BJ (cell line): ENCODE results near the gene UGT1A8. TPM values are rescaled to one million over a fixed set of nuclear protein-coding genes. Genes with fewer than 3 reads are reported as not detected.

ENCODE experiments used
- CTCF ChIA-PET: fragments of 350-600 bp; formaldehyde crosslinking; extraction: SDS; loops from one replicate; lab custom pipeline; 2021; ENCODE audit warnings: antibody characterized with exemption, inconsistent platforms; lab: Yijun Ruan, JAX
- POLR2A ChIA-PET: fragments of 300-600 bp; sonication (Branson Sonifier 250); formaldehyde crosslinking; extraction: SDS; loops from one replicate; lab custom pipeline; 2021; ENCODE audit warnings: antibody characterized with exemption; lab: Charles Lee
- DNase-seq: peaks from one replicate; pipeline ENCODE4 v3.0.0-alpha.2; 2011; ENCODE audit warnings: low read depth
- H3K27me3 ChIP-seq: 2 replicates; pipeline ENCODE4 v1.6.0; 2011; ENCODE audit warnings: low read length; ENCODE audit not compliant: control insufficient read depth, insufficient read depth
- H3K36me3 ChIP-seq: 2 replicates; pipeline ENCODE4 v1.5.1; 2011; ENCODE audit warnings: low read length; ENCODE audit not compliant: control insufficient read depth, insufficient read depth
- H3K4me3 ChIP-seq: 2 replicates; pipeline ENCODE4 v1.5.1; 2011; ENCODE audit warnings: low read depth, mild to moderate bottlenecking, control low read depth, low read length
- CTCF ChIP-seq: IDR thresholded peaks from 2 replicates; pipeline ENCODE4 v1.5.1; 2011; ENCODE audit warnings: low read depth, mild to moderate bottlenecking, control low read depth, inconsistent platforms, low read length, moderate library complexity; ENCODE audit not compliant: insufficient read depth
- polyA plus RNA-seq: library from polyadenylated mRNA; depleted of rRNA; stranded (reverse); fragments of >200 nt; gene quantifications from 2 replicates; pipeline ENCODE4 v1.2.3, GENCODE V29; 2011

UGT1A8 gene
- polyA plus RNA-seq, 1 experiment: not detected

- POLR2A ChIA-PET: no interaction called here
- no peak for DNase-seq
- CTCF ChIA-PET: no interaction called here
- Histone ChIP-seq H3K36me3 (no peaks in the 10 kb centered on the region), H3K4me3 (no peak overlapping the region), H3K27me3 (no peaks in the 10 kb centered on the region)
- no peak for TF ChIP-seq CTCF
Measured at GRCh38 chr2:233676046-233676445, 58.6 kb downstream of the UGT1A8 start.

GRCh38 chr2:233679196-233679595, 61.8 kb downstream of the UGT1A8 start:
- POLR2A ChIA-PET: no interaction called here
- CTCF ChIA-PET: no interaction called here
- no peak for TF ChIP-seq CTCF
- H3K4me3 ChIP-seq: no peak overlapping the region
- H3K36me3 ChIP-seq: no peaks in the 10 kb centered on the region
- H3K27me3 ChIP-seq: no peaks in the 10 kb centered on the region
- DNase-seq: no peak

- Histone ChIP-seq H3K4me3 (no peak overlapping the region), H3K36me3 (no peaks in the 10 kb centered on the region), H3K27me3 (no peaks in the 10 kb centered on the region)
- POLR2A ChIA-PET: no interaction called here
- TF ChIP-seq CTCF: no peak
- CTCF ChIA-PET: interaction anchor here (1.4 kb wide), 1 partner anchor 11 kb away, joined by 6 read pairs; no protein-coding TSS in a partner anchor
- no peak for DNase-seq
Measured at GRCh38 chr2:233680361-233681045, 63.1 kb downstream of the UGT1A8 start.

- Histone ChIP-seq H3K27me3 (no peaks in the 10 kb centered on the region), H3K36me3 (no peaks in the 10 kb centered on the region), H3K4me3 (no peak within 1 kb of the TSS)
- no peak for DNase-seq
- ChIA-PET CTCF (no interaction called here), POLR2A (no interaction called here)
- no peak for TF ChIP-seq CTCF
Measured at GRCh38 chr2:233681521-233682099, 64.2 kb downstream of the UGT1A8 start, which contains the start of gene UGT1A7. TSS of gene UGT1A7 (plus strand) at chr2:233681901. CDS start at chr2:233681938, 37 bp downstream.

GRCh38 chr2:233684640-233685039, 67.2 kb downstream of the UGT1A8 start:
- no peaks in the 10 kb centered on the region for H3K27me3 ChIP-seq
- POLR2A ChIA-PET: no interaction called here
- H3K4me3 ChIP-seq: no peak overlapping the region
- TF ChIP-seq CTCF: no peak
- DNase-seq: no peak
- CTCF ChIA-PET: no interaction called here
- no peaks in the 10 kb centered on the region for H3K36me3 ChIP-seq
